ENCODE results near the gene WNT11.

GRCh38 chr11:76217653-76218160, 11.4 kb upstream of the WNT11 start:
- TF ChIP-seq, protein P1, sequence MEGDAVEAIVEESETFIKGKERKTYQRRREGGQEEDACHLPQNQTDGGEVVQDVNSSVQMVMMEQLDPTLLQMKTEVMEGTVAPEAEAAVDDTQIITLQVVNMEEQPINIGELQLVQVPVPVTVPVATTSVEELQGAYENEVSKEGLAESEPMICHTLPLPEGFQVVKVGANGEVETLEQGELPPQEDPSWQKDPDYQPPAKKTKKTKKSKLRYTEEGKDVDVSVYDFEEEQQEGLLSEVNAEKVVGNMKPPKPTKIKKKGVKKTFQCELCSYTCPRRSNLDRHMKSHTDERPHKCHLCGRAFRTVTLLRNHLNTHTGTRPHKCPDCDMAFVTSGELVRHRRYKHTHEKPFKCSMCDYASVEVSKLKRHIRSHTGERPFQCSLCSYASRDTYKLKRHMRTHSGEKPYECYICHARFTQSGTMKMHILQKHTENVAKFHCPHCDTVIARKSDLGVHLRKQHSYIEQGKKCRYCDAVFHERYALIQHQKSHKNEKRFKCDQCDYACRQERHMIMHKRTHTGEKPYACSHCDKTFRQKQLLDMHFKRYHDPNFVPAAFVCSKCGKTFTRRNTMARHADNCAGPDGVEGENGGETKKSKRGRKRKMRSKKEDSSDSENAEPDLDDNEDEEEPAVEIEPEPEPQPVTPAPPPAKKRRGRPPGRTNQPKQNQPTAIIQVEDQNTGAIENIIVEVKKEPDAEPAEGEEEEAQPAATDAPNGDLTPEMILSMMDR (IDR thresholded peaks at IDR 0.05): no peak
- TF ChIP-seq EZH2 (IDR thresholded peaks at IDR 0.05) (no peak), EZH2phosphoT487 (IDR thresholded peaks at IDR 0.05) (no peak)
